Nucleus accumbens (tissue), 56 donors: ENCODE data around the gene CDKN2C.
"Not testable (repeated sequence)": the region's sequence is repeated elsewhere in the genome, so short reads cannot be mapped to it uniquely, and the experiment has no call there.

ENCODE experiments used
- DNase-seq, 56 donors: peaks; one replicate each; lab custom pipeline; 2025; lab: John Stamatoyannopoulos, UW

Gene CDKN2C

DNA sequence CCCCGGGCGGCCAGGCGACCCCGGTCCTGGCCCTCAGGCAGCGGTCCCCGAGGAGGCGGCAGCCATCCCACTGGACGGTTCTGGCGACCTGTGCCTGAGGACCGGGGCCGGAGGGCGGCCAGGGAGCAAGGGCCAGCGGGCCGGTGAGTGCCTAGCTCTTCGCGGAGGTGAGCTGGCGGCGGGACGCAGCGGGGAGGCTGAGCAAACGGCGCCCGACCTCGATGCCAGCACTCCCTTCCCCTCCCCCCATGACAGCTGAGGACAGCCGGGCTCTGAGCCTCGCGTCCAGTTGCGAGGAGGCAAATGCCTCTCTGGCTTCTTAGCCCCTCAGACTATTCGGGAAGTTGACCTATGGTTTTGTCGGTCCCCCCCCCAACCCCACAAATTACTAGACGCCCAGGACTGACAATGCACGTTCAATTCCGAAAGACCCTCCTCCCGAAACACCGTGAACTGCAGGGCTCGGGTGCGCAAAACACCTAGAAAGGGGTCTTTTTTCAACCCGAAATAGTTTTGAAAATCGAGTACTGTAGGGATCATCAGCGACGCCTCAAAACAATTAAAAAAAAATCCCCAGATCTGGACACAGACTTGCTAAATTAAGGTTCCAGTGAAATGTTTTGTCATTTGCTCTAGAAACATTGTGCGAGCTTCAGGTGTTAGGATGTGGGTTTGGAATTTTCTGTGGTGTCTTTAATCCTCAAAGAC, 8.3 kb downstream of the CDKN2C start:
- peak in 32 of 56 donors; percentile 10 to 72 (median 44) for DNase-seq

DNA sequence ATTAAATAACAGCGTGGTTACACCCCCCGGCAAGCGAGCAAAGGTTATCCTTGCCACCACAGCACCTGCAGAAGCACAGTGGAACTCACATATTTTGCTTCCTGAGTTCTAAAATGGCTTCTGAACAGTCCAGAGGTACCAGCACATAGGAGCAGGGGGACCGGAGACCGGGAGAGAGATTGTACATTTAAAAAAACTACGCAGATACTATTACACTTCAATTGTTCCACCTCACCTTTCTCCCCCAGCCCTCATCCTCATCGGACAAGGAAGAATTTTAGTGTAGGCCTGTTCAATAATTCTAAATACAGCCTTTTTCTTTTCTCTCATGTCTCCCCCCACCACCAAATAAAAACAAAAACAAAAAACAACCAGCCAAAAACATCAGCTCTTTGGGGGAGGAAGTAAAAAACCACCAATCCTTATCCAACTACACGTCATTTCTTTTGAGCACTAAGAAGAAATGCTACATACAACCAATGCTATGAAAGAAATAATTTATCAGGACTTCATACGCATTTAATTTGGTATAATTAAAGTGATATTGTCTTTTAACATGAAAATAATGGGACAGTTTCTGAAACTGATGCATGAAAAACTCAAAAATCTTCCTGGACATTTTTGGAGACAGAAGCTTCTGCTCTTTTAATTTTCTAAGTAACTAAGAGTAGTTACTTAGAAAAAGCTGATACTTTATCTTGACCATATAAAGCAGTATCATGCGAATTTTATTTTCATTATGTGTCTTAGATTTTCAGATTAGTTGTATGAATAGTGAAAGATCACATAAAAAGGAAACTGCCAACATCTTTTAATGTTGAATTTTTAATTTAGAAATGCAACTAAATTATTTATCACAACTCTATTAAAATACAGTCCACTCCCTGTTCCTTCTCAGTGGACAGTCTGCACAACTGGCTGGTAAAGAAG, 9.1 kb downstream of the CDKN2C start:
- DNase-seq = peak in 6 of 56 donors; percentile 6 to 23 (median 20)

DNA sequence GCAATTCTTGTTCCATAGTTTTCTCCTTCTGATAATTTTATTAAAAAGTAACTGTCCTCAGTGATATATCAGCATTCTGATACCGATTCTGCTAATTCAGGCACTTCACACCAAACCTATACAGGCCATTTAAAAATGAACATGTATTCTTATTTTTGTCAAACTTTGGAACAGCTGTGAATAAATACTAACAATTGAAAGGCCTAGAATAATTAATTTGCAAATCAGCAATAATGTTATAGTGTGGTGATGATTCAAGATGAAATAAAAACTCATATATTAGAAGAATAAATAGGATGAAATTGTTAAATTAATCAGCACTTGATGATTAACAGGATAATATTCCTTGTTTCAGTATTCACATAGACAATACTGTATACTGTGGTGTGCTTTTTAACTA, 9.9 kb downstream of the CDKN2C start:
- no peak for DNase-seq

DNA sequence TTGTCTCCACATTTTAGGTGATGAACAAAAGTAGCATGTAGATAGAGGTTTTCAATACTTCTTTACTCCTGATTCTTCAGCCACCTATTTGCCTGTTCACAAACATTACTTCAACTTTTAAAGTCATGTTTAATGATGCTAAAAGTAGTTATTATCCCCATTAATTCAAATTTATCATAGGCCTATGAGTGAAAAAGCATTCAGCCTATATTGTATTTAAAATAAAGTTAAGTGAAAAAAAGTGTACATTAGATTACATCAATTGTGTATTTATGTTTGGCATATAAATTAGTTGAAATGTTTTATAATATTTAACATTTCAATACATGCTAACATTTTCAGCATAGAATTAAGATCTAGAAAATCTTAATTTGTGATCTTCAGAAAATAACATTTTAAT, 10.5 kb downstream of the CDKN2C start:
- DNase-seq = no peak

DNA sequence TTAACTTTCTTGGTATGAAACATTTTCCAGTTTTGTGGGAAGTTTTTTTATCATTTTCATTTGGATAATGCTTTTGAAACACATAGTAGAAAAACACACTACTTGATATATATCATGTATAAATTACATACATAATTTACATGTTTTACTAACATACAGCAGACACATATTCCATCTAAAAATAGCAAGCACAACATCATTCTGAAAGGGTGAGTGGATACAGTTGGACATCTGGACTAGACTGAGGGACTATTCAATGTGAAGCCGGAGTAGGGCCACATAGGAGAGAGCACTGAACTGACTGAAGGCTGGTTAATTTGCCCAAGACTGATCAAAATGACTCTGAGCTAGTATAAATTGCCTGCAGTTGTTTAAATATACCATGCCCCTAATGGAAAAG, 11.7 kb downstream of the CDKN2C start:
- no peak for DNase-seq

DNA sequence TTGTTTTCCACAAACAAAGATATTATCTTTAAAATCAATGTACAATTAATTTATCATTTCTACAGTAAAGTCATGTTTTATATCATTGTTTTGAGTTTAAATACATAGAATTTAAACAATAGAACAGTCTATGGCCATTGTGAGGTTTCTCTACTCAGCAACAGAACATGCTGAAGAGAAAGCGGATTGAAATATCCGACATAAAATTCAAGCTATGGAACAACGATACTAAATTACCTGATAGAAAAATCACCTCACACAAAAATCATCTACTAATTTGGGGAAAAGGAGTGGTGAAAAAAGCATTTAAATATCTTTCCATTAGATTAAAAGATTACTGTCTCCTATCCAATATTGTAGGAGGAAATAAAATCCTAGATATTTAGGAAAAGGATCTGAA, 12.6 kb downstream of the CDKN2C start:
- no peak for DNase-seq

DNA sequence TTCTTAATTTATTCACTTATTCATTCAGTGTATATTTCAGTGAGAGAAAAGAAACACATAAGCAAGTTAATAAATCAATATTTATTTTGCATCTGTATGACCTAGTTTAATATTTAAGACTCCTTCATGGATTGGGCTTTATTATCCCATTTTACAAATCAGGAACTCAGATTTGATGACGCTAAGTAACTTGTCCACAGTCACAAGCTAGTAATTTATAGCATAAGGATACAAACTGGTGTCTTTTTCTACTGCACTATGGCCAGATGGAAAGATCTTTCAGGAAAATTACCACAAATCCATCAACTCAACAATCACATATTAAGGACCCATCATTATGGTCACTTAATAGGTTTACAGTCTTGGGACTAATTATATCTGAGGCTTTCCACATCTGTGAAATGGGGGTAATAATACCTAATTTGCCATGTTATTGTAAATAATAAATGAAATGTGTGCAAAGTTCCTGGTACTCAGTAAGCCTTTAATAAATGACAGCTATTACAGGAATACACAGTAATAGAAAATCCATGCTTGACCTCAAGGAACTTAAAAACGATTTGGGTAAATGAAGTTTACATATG, 13.3 kb downstream of the CDKN2C start:
- no peak for DNase-seq

DNA sequence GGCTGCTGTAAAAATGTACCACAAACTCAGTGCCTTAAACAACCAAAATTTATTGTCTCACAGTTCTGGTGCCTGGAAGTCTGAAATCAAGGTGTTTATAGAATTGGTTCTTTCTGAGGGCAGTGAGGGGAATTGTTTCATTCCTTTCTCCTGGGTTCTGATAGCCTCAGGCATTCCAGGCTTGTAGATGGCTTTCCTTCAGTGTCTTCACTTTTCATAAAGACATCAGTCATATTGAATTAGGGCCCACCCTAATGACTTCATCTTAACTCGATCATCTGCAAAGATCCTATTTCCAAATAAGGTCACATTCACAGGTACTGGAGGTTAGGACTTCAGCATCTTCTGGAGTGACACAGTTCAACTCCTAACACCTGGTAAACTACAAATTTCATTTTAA, 15.0 kb downstream of the CDKN2C start:
- DNase-seq = no peak

DNA sequence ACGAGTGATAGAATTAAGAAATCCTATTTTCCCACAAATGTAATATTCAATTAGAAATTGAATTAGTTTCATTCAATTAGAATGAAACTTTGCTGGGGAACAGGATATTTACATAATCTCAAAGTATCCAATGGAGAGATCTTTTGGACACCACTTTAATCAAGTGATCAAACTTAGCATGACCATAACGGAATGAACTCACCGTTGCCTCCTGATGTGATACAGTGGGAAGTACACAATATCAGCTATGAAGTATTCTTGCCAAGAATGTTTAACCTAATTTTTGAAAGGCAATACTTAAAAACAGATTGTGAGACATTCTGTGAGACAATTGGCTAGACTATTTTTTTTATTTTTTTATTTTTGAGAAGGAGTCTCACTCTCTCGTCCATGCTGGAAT, 16.6 kb downstream of the CDKN2C start:
- no peak for DNase-seq

DNA sequence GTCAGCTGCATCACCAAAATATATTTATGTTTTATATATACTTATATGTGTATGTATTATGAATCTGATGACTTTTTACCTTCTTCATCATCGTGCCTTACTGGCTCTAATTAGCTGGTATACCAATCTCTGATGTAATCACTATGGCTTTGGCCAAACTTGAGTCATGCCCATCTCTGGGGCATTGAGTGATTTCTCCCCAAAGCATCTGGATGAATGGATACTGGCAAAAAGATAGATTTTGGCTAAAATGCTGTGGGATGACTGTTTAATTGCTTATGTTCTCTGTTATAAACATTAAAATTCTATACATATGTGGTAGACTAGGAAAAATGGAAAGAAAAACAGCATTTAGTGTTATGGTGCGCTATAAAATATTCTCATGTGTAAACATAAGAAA, 19.6 kb downstream of the CDKN2C start:
- DNase-seq = no peak

DNA sequence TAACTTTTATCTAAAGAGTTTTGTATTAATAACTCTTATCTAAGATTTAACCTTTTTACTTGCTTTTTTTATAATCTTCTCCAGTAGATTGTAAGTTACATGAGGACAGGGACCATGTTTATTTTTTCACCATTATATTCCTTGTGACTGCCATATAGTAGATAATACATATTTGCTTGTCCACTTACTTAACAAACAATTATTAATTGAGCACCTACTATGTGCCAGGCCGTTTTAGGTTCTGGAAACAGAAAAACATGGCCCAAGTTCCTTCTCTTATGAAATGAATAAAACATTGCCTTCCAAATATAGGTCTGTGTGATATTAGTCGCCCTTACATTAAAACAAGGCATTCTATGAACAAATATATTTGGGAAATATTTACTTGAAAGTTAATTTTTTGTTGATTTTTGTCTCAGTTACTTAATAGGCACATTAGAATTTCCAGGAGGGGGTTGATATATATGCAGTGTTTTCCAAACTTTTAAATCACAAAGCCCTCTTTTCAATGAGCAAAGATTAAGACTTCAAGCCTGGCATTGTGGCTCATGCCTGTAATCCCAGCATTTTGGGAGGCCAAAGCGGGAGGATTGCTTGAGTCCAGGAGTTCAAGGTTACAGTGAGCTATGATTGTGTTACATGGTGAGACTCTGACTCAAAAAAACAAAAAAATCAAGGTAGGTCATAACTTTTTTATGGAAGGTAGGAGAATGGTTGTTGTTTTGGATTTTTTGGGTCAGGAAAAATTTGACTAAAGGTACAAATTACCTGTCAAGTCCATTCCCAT, 22.7 kb downstream of the CDKN2C start:
- DNase-seq = no peak

DNA sequence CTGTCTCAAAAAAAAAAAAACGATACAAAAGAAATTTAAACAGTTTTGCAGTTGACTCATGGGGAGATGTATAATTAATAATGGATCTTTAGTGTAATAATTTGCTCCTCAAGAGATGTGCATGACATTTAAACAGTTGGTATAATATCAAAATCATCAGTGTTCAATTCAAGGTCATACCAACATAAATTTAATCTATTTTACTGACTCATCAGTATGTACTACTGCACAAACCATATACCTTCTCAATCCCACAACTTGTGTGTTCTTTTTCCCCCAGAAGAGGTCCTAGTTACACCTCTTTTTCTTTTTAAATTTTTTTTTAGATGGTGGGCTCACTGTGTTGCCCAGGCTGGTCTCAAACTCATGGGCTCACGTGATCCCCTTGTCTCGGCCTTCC, 23.6 kb downstream of the CDKN2C start:
- no peak for DNase-seq

DNA sequence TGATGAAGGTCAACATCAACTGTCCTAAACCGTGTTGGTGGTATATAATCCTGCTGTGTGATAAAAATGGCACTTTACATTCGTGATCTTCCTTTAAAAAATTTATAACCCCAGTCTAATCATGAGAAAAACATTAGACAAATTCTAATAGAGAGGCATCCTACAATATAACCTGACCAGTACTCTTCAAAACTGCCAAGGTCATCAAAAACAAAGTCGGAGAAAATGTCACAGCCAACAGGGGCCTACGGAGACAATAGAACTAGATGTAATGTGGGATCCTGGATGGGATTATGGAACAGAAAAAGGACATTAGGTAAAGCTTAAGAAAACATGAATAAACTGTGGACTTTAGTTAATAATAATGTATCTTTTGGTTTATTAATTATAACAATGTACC, 25.0 kb downstream of the CDKN2C start:
- DNase-seq = no peak

DNA sequence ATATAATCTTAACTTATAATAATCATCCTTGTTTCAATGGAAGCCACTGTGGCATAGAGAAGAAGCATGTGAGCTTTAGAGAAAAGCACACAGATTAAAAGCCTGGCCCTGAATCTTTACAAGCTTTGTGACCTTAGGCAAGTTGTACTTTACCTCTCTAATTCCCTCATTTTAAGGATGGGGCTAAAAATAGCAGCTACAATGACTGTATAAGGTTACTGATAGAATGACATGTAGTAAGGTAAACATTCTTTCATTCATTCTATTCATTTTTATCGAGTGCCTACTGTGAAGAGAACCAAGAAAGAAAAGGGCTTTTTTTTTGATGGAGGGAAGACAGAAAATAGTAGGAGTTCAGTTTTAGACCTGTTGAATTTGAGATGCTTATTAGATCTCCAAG, 25.6 kb downstream of the CDKN2C start:
- DNase-seq = no peak

DNA sequence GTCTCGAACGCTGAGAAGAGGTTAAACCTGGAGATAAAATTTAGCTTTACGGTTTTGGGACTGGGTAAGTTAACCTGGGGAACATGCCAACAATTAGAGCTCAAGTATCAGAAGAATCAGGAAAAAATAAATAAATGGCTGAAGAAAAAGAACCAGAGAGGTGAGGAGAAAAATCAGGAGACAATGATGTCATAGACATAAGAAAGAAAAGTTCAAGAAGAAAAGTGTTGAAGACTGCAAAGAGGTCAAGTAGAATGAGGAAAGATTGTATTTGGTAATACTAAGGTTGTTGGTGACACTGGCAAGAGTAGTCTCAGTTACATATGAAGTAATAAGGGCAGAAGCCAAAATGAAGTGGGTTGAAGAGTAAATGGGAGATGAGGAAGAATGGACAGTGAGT, 26.0 kb downstream of the CDKN2C start:
- DNase-seq = no peak

DNA sequence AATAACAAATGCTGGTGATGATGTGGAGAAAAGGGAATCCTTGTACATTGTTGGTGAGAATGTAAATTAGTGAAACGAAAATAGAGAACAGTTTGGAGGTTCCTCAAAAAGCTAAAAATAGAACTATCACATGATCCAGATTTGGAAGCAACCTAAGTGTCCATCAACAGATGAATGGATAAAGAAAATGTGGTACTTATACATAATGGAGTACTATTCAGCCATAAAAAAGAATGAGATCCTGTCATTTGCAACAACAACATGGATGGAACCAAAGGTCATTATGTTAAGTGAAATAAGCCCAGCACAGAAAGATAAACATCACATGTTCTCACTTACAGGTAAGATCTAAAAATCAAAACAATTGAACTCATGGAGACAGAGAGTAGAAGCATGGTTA, 29.3 kb downstream of the CDKN2C start:
- not testable (repeated sequence) for DNase-seq

DNA sequence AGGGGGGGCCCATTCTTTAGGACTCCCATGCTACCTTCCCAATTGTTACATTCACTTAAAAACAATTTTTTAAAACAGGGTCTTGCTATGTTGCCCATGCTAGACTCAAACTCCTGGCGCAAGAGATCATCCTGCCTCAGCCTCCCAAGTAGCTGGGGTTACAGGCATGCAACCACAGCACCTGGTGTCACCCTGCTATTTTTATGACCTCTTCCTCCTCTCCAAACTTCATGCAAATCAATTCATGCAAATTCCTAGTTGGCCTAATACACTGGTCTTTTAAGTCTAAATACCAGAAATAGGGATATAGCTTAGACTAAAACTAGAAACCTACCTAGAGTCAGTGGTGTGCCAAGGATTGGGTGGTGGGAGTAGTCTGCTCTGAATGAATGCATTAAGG, 30.1 kb downstream of the CDKN2C start:
- no peak for DNase-seq

DNA sequence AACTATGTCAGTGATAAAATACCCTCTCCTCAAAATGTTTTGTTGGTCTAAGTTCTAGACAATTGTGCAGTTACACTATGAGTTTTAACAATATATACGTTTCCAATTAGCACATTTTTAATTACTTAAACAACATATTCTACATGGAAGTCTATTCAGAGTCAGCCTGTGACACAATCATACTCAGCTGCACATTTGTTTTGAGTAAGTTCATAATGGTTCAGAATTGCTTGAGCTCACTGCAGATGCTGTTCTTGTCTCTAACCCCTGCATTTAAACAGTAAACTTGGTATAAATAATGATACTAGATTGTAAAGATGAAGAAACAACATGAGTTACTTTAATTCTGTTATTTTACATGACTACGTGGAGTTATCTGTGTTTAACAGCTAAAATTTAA, 30.6 kb downstream of the CDKN2C start:
- no peak for DNase-seq

DNA sequence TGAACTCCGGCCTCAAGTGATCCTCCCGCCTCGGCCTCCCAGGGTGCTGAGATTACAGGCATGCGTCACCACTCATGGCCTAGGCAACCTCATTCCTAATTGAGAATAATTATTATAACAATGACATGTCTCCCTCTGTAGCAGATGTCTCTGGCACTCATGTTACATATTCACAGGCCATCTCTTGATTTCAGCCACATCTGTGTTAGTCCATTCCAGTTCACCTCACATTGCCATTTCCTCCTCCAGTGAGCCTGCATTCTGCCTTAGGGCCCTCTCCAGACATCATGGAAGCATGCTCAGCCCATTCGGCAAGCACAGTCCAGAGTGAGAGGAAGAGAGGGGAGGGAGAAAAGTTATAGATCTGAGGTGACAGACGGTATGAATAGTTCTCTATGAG, 32.5 kb downstream of the CDKN2C start:
- no peak for DNase-seq

DNA sequence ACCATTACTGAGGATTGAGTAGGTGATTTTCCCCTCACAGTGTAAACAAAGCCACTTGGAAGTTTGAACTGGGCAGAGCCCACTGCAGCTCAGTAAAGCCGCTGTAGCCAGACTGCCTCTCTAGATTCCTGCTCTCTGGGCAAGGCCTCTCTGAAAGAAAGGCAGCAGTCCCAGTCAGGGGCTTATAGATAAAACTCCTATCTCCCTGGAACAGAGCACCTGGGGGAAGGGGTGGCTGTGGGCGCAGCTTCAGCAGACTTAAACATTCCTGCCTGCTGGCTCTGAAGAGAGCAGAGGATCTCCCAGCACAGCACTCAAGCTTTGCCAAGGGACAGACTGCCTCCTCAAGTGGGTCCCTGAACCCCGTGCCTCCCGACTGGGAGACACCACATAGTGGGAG, 35.5 kb downstream of the CDKN2C start:
- DNase-seq = not testable (repeated sequence)

DNA sequence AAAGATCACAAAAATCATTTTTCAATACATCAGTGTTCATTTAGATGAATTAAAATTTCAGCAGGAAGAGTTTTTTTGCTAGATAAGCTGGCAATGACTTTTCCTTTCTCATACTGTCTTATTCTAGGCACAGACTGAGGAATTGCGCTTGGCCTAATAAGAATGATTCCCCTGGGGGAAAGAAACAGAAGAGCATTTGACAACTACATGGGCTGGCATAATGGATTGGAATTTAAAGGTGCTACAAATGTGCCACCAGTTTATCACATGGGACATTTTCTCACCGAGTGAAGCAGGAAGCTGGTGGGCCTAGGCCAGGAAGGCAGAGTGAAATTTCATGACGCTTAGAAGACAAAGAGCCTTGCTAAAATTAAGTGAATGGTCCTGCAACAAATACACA, 39.3 kb downstream of the CDKN2C start:
- DNase-seq = no peak
